B cell (primary cell): ENCODE data around the gene LRRC7. TPM values are rescaled to one million over a fixed set of nuclear protein-coding genes. Genes with fewer than 3 reads are reported as not detected.

Experiments used
- ATAC-seq: fragments of 200-7000 bp; cut with Tn5 transposase; one replicate; pipeline ENCODE4 v1.10.0; 2021; ENCODE audit warnings: low read depth, mild to moderate bottlenecking, moderate number of reproducible peaks, moderate library complexity
- CTCF ChIA-PET: fragments of 350-600 bp; sonication (Branson Sonifier 250); formaldehyde crosslinking; loops from one replicate; lab custom pipeline; 2021; ENCODE audit warnings: antibody characterized with exemption, inconsistent platforms; lab: Charles Lee
- POLR2A ChIA-PET: fragments of 350-600 bp; sonication (Branson Sonifier 250); formaldehyde crosslinking; loops from one replicate; lab custom pipeline; 2021; ENCODE audit warnings: antibody characterized with exemption; lab: Charles Lee
- DNase-seq: peaks from one replicate; pipeline ENCODE4 v3.0.0; 2013
- H2AFZ ChIP-seq: 2 replicates; pipeline ENCODE4 v1.6.1; 2012; ENCODE audit warnings: mild to moderate bottlenecking, low read depth, low read length; ENCODE audit not compliant: insufficient read depth, poor library complexity, severe bottlenecking
- H3K27ac ChIP-seq, 2 donors: 1 replicate in 1 of 2; 2 replicates in 1 of 2; pipeline ENCODE4 v1.5.1; 2012 to 2013; ENCODE audit warnings: low read length in 2 of 2, mild to moderate bottlenecking in 2 of 2, moderate library complexity in 1 of 2
- H3K27me3 ChIP-seq, 4 experiments: fragments of 200-600 bp in 1 of 4; sonication (generic) in 1 of 4; replicated peaks in 1 of 4; 1 replicate in 2 of 4; 2 replicates in 2 of 4; pipeline versions ENCODE4 v1.6.1 to v1.7.0; 2013 to 2016; ENCODE audit warnings: low read length in 3 of 4, mild to moderate bottlenecking in 2 of 4, mixed read lengths in 1 of 4, moderate library complexity in 1 of 4; ENCODE audit not compliant: insufficient read depth in 4 of 4, control insufficient read depth in 3 of 4; ENCODE audit errors: control extremely low read depth in 1 of 4
- H3K36me3 ChIP-seq, 2 experiments: replicated peaks in 1 of 2; 1 replicate in 1 of 2; 2 replicates in 1 of 2; pipeline versions ENCODE4 v1.6.1 to v1.7.1; 2013; ENCODE audit warnings: low read length in 1 of 2; ENCODE audit not compliant: insufficient read depth in 2 of 2, control insufficient read depth in 1 of 2; ENCODE audit errors: control extremely low read depth in 1 of 2, extremely low read depth in 1 of 2
- H3K4me1 ChIP-seq, 2 donors: fragments of 200-600 bp in 1 of 2; sonication (generic) in 1 of 2; 1 replicate in 1 of 2; 2 replicates in 1 of 2; pipeline versions ENCODE4 v1.5.1 to v1.6.1; 2013 to 2017; ENCODE audit warnings: low read length in 2 of 2; ENCODE audit not compliant: control insufficient read depth in 2 of 2, insufficient read depth in 2 of 2
- H3K4me2 ChIP-seq: replicated peaks from 2 replicates; pipeline ENCODE3; 2012; ENCODE audit warnings: mild to moderate bottlenecking, low read depth, low read length; ENCODE audit not compliant: poor library complexity, severe bottlenecking
- H3K4me3 ChIP-seq, 5 experiments: fragments of 200-600 bp in 1 of 5; sonication (generic) in 1 of 5; 1 replicate in 3 of 5; 2 replicates in 2 of 5; pipeline versions ENCODE4 v1.5.1 to v1.7.0; 2011 to 2016; ENCODE audit warnings: low read length in 4 of 5, mild to moderate bottlenecking in 4 of 5, low read depth in 2 of 5, control low read depth in 1 of 5, moderate library complexity in 1 of 5; ENCODE audit not compliant: insufficient read depth in 1 of 5; ENCODE audit errors: control extremely low read depth in 1 of 5, extremely low read depth in 1 of 5
- H3K79me2 ChIP-seq: fragments of 200-600 bp; sonication (generic); one replicate; pipeline ENCODE4 v1.6.0; 2016; ENCODE audit warnings: low read length; ENCODE audit not compliant: control insufficient read depth, insufficient read depth
- H3K9ac ChIP-seq: fragments of 200-600 bp; sonication (generic); 2 replicates; pipeline ENCODE4 v1.6.1; 2017; ENCODE audit warnings: mild to moderate bottlenecking, low read length, moderate library complexity
- H3K9me3 ChIP-seq, 3 donors: one replicate each; pipeline versions ENCODE4 v1.6.1 to v1.7.1; 2013; ENCODE audit warnings: low read length in 2 of 3; ENCODE audit not compliant: control insufficient read depth in 2 of 3, insufficient read depth in 1 of 3; ENCODE audit errors: control extremely low read depth in 1 of 3
- H4K20me1 ChIP-seq: 2 replicates; pipeline ENCODE4 v1.6.0; 2012; ENCODE audit warnings: mild to moderate bottlenecking, low read length; ENCODE audit not compliant: insufficient read depth, control insufficient read depth, poor library complexity, severe bottlenecking
- H3K27ac Mint-ChIP-seq: one replicate; pipeline ENCODE4 v1.8.0; 2021; ENCODE audit warnings: mixed read lengths
- H3K27me3 Mint-ChIP-seq: one replicate; pipeline ENCODE4 v1.8.0; 2021; ENCODE audit warnings: mixed read lengths
- H3K4me1 Mint-ChIP-seq: one replicate; pipeline ENCODE4 v1.8.0; 2021; ENCODE audit warnings: mixed read lengths
- H3K4me3 Mint-ChIP-seq: one replicate; pipeline ENCODE4 v1.8.0; 2021; ENCODE audit warnings: mixed read lengths
- H3K9me3 Mint-ChIP-seq: one replicate; pipeline ENCODE4 v1.8.0; 2022; ENCODE audit warnings: mixed read lengths; ENCODE audit not compliant: insufficient read depth
- CTCF ChIP-seq: fragments of 200-600 bp; IDR thresholded peaks from one replicate; pipeline ENCODE4 v1.8.0; 2022; ENCODE audit warnings: antibody characterized with exemption, mild to moderate bottlenecking
- EZH2 ChIP-seq: IDR thresholded peaks from 2 replicates; pipeline ENCODE4 v1.6.1; 2012; ENCODE audit warnings: borderline replicate concordance, low read depth, mild to moderate bottlenecking, moderate library complexity, low read length; ENCODE audit not compliant: insufficient read depth, poor library complexity, severe bottlenecking
- WGBS: methylation state at CpG from one replicate; pipeline ENCODE4 v1.1.5; 2013; ENCODE audit warnings: missing lambda C conversion rate; ENCODE audit not compliant: insufficient coverage; 5-methylcytosine and 5-hydroxymethylcytosine counted together
- intact Hi-C: fragments of 100-400 bp; cut with micrococcal nuclease; formaldehyde crosslinking; loops from one replicate; pipeline ENCODE4 v1.10.0; 2022
- polyA plus RNA-seq: library from polyadenylated mRNA; depleted of rRNA; stranded (reverse); fragments of >200 nt; gene quantifications from 2 replicates; pipeline ENCODE4 v1.2.3, GENCODE V29; 2012
- total RNA-seq, 2 donors: library from RNA; stranded (reverse); fragments of 120-200 nt in 1 of 2; gene quantifications; 1 replicate in 1 of 2; 2 replicates in 1 of 2; pipeline versions ENCODE4 v1.2.3 to v1.2.4, GENCODE V29; 2013 to 2022

Gene LRRC7
- total and polyA plus RNA-seq, 2 donors (not counting 1 experiment from before 2014, with no cell fraction given): not detected

- H3K4me1 ChIP-seq: no peaks in the 10 kb centered on the region
- H3K4me3 Mint-ChIP-seq: no peak overlapping the region
- no peak overlapping the region for H2AFZ ChIP-seq
- no peak overlapping the region for H3K27ac ChIP-seq
- no peak overlapping the region for H3K27ac Mint-ChIP-seq
- H3K9me3 Mint-ChIP-seq: no peaks in the 10 kb centered on the region
- intact Hi-C loops: no loop called here
- no peaks in the 10 kb centered on the region for H3K79me2 ChIP-seq
- no peaks in the 10 kb centered on the region for H3K9me3 ChIP-seq
- no peak overlapping the region for H3K4me2 ChIP-seq
- H3K27me3 Mint-ChIP-seq: no peaks in the 10 kb centered on the region
- no peak for ATAC-seq
- no peak overlapping the region for H3K9ac ChIP-seq
- no peak for DNase-seq
- H3K36me3 ChIP-seq: no peaks in the 10 kb centered on the region
- WGBS: no CpG with 5 or more reads among the region's 1 CpG
- H3K4me3 ChIP-seq: no peak overlapping the region
- H3K4me1 Mint-ChIP-seq: no peaks in the 10 kb centered on the region
- no peaks in the 10 kb centered on the region for H3K27me3 ChIP-seq
- ChIA-PET POLR2A (no interaction called here), CTCF (no interaction called here)
- no peak for TF ChIP-seq CTCF
- TF ChIP-seq EZH2: no peak
- no peaks in the 10 kb centered on the region for H4K20me1 ChIP-seq
These were observed 22.1 kb downstream of the LRRC7 start for GRCh38 chr1:69589799-69590198.

- no peaks in the 10 kb centered on the region for H3K27me3 Mint-ChIP-seq
- no peaks in the 10 kb centered on the region for H3K36me3 ChIP-seq
- no peak overlapping the region for H3K4me3 Mint-ChIP-seq
- no peaks in the 10 kb centered on the region for H4K20me1 ChIP-seq
- H3K27ac Mint-ChIP-seq: no peak overlapping the region
- no peaks in the 10 kb centered on the region for H3K9me3 Mint-ChIP-seq
- no CpG with 5 or more reads among the region's 6 CpGs for WGBS
- no peaks in the 10 kb centered on the region for H3K79me2 ChIP-seq
- POLR2A ChIA-PET: no interaction called here
- CTCF ChIA-PET: interaction anchor here (0.7 kb wide), 1 partner anchor 9 kb away, joined by 3 read pairs; no protein-coding TSS in a partner anchor
- no peaks in the 10 kb centered on the region for H3K4me1 Mint-ChIP-seq
- no peak overlapping the region for H3K9ac ChIP-seq
- H3K27ac ChIP-seq: no peak overlapping the region
- TF ChIP-seq CTCF (no peak), EZH2 (no peak)
- no peak overlapping the region for H3K4me3 ChIP-seq
- H3K27me3 ChIP-seq: no peaks in the 10 kb centered on the region
- H3K4me1 ChIP-seq: no peaks in the 10 kb centered on the region
- intact Hi-C loops: no loop called here
- no peaks in the 10 kb centered on the region for H3K9me3 ChIP-seq
- DNase-seq (no peak), ATAC-seq (no peak)
- H2AFZ ChIP-seq: no peak overlapping the region
- H3K4me2 ChIP-seq: no peak overlapping the region
These were observed 24.6 kb downstream of the LRRC7 start for GRCh38 chr1:69592341-69592740.
